ENCODE data around the gene ACTR8.

Gene ACTR8

DNA sequence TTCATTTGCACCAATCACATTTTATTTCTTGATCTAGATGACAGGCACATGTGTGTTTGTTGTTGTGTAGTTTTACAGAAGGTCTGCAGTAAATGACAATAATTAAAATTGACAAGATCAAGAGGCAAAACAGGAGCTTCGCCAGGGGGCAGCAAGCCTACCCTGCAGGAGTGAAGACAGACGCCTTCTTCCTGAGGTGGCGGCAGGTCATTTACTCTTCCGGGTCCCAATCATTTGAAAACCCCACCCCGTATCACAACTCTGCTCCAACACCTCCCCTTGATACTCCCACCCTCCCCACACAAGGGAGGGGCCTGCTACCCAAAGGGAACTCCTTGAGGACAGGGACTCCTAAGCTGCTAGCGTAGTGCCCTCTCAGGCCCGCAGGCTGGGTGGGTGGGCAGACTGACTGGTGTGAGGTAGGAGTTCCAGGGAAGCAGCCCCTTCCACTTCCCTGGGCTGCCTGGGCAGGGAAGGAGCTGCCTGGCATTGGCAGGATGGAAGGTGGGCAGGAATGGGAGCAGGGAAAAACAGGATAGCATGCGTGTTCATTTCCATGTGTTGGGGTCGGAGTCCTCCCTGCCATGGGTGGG is 48.8 kb downstream of the ACTR8 start:
- DNase-seq = no peak

DNA sequence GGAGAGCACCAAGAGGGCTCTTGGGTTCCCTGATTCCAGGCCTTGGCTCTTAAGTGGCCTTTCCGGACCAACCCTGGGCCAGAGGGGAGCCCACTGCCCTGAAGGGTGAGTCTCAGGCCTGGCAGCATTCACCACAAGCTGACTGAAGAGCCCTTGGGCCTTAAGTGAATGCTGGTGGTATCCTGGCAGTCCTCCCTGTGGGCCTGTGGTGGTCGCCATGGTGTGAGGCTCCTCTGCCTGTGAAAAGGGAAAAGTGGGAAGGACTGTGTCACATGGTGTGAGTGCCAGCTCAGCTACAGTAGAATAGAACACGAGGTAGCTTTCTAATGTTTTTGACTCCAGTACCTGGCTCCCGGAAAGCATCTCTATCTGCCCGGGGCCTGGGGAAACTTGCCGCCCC is 51.0 kb downstream of the ACTR8 start:
- DNase-seq = no peak

DNA sequence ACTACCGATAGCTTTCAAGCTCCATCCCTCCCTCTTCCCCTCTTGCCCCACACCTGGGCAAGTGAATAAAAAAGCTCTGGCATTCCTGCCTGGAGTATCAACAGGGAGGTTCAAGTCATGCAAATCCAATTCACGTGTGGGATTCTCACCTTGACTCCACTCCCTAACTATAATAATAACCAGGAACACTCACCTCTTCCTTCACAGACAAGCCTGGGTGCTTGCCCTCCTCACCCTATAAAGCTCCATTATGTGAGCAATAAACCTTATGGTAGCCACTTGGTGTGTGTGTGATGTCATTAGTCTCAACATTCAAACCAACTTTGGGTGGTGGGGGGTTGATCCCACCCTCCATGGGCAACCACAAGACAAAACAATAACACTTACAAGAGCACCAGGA is 52.3 kb downstream of the ACTR8 start:
- DNase-seq = no peak

DNA sequence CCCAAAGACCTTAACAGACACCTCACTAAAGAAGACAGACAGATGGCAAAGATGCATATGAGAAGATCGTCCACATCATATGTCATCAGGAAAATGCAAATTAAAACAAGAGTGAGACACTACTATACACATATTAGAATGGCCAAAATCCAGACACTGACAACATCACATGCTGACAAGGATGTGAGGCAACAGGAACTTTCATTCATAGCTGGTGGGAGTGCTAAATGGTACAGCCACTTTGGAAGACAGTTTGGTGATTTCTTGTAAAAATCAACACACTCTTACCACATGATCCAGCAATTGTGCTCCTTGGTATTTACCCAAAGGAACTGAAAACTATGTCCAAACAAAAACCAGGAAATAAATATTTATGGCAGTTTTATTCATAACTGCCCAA is 53.4 kb downstream of the ACTR8 start:
- DNase-seq = no peak

DNA sequence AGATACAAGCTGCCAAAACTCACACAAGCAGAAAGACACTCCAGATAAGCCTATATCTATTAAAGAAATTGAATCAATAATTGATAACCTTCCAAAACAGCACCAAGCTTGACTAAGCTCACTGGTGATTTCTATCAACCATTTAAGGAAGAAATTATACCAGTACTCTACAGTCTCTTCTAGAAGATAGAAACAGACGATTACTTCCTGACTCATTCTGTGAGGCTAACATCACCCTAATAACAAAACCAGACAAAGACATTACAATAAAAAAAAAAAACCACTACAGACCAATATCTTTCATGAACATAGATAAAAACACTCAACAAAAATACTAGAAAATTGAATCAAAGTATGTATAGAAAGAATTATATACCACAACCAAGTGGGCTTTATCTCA is 55.9 kb downstream of the ACTR8 start:
- DNase-seq = no peak

DNA sequence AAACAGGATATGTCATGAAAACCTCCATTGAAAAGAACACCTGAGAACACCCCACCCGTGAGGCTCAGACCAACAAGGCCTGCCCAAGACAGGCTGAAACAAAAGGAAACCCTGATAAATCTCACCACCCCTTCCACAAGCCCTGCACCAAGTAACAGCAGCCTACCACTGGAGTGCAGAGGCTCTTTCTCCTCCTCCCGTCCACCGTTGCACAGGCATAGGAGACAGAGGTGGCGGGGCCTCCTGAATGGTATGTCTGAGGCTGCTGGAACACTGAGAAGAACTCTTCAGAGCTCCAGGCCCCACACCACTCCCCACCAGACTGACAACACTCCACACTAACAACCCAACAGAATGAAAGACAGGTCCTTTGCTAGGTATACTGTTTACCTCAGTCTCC is 57.2 kb downstream of the ACTR8 start:
- DNase-seq = no peak

DNA sequence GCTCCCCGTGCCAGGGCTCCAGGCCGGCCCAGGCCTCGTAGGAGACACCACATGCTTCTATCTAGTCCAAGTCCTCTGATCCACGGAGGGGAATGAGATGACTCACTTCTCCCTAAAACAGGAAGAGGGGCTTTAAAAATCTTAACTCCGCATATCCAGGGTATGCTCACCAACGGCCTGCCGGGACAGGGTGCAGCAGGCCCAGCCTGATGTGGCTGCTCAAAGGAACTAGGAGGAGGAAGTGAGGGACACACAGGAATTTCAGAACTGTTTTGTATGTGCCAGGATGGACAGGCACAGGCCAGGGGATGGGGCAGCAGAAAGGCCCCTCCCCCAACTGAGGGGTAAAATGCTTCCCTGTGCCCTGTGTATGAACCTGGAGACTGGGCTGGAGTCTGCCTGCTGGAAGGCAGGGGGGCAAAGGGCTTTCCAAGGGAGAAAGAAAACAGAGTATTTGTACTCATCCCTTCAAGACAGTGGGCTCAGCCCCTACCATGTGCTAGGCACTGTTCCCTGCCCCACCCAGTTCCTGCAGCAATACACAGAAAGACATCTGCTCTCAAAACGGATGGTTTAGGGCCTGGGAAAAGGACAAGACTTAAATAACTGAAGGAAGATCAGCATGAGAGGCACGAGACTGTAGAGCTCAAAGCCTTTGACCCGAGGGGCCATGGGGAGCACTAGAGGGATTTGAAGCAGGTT is 57.8 kb downstream of the ACTR8 start:
- DNase-seq = no peak

DNA sequence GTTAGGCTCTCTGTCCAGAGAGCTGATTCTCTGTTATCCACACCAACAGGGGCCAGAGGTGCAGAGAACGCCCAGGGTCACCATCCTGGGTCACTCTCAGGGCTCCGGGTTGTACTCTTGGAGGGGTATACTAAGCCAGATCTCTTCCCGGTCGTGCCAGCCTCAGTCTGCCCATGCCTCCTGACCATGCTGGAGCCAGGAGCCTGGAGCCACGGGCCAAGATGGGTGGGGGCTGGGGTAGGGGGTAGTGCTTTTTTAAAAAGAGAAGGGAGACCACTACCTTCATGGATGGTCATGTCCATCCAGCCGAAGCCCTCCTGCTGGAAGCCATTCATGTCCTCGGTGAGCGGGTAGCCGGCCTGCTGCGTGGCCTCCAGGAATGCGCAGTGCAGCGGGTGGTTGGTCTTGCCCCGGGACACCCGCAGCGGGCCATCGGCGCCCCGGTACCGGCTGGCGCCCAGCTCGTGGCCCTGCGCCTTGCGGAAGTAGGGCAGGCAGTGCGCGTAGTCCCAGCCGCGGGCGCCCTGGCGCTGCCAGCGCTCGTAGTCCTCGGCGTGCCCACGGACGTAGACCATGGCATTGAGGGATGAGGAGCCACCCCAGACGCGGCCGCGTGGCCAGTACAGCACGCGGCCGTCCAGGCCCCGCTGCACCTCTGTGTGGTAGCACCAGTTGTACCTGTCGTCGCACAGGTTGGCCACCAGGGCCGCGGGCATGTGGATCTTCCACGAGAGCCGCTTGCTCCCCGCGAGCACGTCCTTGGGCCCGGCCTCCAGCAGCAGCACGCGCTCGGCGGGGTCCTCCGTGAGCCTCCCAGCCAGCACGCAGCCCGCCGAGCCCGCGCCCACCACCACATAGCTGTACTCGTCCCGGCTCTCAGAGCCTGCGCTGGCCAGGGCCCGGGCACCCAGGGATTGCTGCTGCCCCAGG is 58.7 kb downstream of the ACTR8 start:
- no peak for DNase-seq

DNA sequence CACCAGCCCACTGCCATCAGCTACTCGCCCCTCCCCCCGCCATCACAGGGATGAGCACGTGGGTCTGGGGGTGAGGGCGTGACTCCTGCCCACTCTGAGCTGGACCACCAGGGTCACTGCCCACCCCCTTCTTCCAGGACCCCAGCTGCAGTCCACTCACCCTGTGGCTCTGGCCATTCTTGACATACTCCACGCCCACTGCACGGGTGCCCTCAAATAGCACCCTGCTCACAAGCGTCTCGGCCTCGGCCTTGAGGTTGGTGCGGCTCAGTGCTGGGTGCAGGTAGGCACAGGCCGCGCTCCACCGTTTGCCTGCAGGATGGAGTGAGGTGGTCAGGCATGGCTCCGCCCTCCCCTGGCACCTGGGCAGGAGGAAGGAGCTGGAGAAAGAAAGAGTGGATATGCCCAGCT is 59.6 kb downstream of the ACTR8 start:
- no peak for DNase-seq

DNA sequence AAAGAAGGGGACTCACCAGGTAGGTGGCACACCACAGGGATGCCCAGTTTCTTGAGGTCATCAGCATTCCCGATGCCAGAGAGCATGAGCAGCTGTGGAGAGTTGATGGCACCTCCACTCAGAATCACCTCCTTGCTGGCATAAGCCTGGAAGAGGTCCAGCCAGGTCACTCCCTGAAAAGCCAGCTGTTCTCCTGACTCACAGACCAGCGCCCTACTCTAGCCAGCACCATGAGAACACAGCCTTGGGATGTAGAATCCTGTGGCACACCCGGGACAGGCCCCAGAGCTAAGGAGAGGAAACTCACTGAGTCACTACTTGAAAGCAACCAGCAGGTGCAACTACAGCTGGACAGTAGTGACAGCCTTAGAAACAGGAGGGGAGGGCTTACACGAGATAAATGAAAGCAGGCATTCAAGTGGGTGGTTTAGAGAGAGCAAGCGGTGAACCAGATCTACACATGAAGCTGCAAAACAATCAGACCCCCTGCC is 60.3 kb downstream of the ACTR8 start:
- no peak for DNase-seq

DNA sequence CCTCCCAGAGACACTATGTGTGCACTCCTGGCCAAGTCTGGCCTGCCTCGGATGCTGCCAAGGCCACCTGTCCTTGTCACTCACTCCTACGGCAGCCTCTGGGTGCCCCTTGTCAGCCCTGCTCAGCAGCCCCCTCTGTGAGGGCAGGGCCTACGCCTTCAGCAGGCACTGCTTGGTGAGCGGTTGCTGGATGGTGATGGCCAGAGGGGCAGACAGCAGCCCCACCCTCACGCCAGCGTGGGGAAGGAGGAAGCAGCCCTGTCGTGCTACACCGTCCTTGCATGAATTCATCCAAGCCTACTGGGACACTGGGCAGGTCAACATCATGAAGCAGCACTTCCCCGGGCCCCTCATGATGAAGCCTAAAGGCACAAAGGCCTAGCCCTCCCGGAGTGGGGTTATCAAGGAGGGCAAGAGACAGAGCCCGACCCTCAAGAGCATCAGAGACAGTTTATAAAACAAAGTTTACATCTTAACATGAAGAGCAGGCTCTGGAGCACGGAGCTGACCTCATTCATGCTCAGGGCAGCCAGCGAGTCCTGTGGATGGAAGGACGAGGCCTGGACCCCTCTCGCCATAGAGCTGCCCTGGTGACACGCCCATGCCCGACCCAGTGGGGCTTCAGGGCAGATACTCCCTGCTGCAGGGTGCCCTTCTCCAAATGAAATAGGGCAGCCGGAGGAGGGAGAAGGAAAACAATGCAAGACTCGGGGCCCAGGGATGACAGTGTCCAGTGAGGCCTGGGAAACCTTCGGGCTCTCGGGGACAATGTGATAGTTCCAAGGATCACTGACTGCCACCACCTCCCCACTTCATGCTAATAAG is 61.0 kb downstream of the ACTR8 start:
- DNase-seq = no peak

DNA sequence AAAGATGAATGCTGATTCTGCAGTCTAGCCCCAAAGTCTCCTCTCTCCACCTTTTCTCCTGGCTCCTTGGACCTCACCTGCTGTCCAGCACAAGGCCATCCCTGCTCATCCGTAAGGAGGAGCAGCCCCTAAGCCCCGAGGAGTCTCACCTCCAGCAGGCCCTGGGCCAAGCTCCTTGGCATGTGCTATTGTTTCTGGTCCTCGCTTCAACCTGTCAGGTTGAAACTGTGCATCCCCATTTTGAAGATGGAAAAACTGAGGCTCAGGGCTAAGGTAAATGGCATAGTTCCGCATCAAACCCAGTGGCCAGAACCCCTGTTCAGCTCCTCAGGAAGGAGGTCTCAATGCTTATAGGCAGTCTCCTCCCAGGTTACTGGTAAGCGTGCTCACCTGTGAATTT is 61.9 kb downstream of the ACTR8 start:
- DNase-seq = no peak

DNA sequence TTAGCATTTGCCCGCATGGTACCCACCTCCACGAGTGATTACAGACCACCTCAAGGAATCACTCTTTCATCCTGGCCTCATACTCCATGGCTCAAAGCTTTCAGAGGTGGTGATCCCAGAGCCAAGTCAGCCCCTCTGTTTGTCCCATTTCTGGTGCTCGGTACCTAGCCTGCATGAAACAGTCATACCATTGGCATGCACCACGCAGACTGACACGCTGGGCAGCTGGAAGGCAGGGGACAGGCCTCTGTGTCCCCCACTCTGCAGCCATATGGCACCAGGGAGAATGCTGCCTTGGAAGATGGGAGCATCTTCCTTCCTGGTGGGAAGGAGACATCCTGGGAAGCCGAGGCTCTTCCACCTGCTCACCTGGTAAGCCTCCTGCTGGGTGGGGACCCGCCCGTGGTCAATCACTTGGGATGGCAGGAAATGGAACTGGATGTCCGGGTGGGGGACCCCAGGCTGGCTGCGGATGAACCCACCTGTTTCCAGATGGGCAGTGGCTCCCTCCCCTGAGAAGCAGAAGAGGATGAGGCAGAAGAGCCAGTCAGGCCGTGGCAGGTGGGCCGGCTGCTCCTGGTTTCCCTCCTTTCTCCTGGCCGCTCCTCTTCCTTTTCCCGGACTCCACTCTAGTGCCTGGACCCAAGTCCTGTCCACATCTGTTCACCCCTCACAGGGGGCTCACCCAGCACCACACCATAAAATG is 62.6 kb downstream of the ACTR8 start:
- no peak for DNase-seq

DNA sequence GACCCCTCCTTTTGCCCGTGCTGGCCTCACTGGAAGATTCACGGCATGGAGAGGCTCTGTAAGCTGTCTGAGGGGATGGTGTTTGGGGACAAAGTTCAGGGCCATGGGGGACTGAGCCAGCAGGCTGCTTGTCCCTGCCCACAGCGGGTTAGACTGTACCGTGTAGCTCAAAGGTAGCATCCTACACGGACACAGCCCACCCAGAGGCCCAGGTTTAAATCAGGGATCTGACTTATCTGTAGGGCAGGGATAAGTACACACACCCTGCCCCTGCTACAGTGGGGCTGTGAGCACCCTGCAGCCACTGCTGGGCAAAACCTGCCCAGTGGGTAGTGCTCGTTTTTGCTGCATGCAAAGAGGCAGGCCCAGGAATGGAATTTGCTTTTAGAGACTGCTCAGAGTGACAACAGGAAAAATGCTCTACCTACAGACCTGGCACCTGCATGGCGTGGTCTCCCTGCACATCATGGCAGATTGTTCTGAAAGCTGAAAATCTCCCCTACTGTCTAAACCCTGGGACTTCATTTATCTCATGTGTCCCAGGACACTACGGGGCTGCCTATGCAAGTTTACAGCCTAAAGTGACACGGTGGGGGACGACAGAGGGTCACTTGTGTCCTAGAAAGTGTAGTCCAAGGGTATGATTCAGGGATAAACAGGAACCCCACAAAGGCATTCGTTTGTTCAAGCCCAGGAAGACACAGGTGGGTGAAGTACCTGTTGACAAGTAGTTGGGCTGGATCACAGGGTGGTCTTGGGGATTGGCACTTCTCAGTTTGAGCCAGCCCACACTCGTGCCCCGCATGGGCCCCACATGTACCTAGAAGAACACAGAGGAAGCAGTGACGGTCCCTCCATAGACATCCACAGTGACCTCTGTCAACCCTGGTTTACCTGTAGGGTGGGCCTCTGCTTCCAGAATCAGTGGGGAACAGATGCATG is 63.5 kb downstream of the ACTR8 start:
- DNase-seq = no peak

DNA sequence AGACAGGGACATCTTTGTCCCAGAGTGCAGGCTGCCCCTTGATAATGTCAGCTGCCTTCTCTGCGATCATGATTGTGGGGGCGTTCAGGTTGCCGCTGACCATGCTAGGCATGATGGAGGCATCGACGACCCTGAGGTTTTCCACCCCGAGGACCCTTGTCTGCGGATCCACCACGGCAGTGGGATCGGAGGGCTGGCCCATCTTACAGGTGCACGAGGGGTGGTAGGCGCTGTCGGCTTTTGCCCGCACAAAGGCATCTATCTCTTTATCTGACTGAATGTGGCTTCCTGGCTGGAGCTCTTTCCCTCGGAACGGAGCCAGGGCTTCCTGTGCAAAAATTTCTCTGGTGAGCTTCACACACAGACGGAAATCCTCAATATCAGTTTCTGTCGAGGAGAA is 64.1 kb downstream of the ACTR8 start:
- no peak for DNase-seq

DNA sequence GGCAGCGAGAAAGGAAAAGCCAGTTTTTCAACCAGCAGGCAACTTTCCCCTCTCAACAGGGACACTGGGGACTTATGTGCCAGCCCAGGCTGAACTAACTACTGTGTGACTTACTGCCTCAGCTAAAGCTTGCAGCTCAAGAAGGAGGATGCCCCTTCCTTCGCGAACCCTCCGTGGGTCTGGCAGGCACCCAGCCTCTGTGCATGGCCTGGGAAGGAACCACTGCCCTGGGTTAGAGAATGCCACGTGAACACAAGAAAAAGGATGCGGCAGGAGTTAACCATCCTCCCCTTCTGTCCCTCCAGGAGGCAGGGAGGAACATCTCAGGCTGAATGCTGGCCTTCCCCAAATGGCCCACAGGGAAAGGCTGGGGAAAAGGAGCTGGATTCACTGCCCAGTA is 64.7 kb downstream of the ACTR8 start:
- DNase-seq = no peak

All from T-helper 1 cell (primary cell).